RWPE1 (cell line): Measurements from ENCODE around the gene ZNF718.
"Not testable (repeated sequence)": the region's sequence is repeated elsewhere in the genome, so short reads cannot be mapped to it uniquely, and the experiment has no call there.

Experiments
- CTCF ChIA-PET: fragments of 350-600 bp; sonication (Branson Sonifier 250); formaldehyde crosslinking; extraction: SDS; loops from one replicate; lab custom pipeline; 2021; lab: Yijun Ruan, JAX
- POLR2A ChIA-PET: fragments of 400-600 bp; formaldehyde crosslinking; extraction: SDS; loops from one replicate; lab custom pipeline; 2020; ENCODE audit warnings: antibody characterized with exemption; ENCODE audit not compliant: low non-redundant PET; lab: Yijun Ruan, JAX
- DNase-seq: peaks from one replicate; pipeline ENCODE4 v3.0.0; 2012; ENCODE audit warnings: low spot score
- H3K27ac ChIP-seq: fragments of 450-650 bp; 2 replicates; pipeline ENCODE4 v1.5.1; 2017
- CTCF ChIP-seq: fragments of 450-650 bp; conservative IDR thresholded peaks from 2 replicates; pipeline ENCODE4 v1.5.1; 2017; ENCODE audit warnings: low read depth, mild to moderate bottlenecking

The ZNF718 gene

GRCh38 chr4:211033-211511 is 86.8 kb downstream of the ZNF718 start:
- CTCF ChIA-PET = no interaction called here

GRCh38 chr4:212438-213188 is 88.3 kb downstream of the ZNF718 start:
- ChIA-PET CTCF (no interaction called here), POLR2A (no interaction called here)
- DNase-seq = peak; percentile 76
- TF ChIP-seq CTCF = no peak
- H3K27ac ChIP-seq = peak overlapping the region; percentile 27; the same call in 1 of the 2 replicates

More at GRCh38 chr4:211033-211511, 86.8 kb downstream of the ZNF718 start:
- no peak for TF ChIP-seq CTCF
- POLR2A ChIA-PET = no interaction called here
- no peak overlapping the region for H3K27ac ChIP-seq
- no peak for DNase-seq

GRCh38 chr4:213189-213535 is 88.9 kb downstream of the ZNF718 start:
- CTCF ChIA-PET, POLR2A ChIA-PET, DNase-seq, H3K27ac ChIP-seq: not testable (repeated sequence)
